Naive thymus-derived CD8-positive, alpha-beta T cell (primary cell): Measurements from ENCODE around the gene ZEB2. TPM values are rescaled to one million over a fixed set of nuclear protein-coding genes. Genes with fewer than 3 reads are reported as not detected.

Experiments
- ATAC-seq, 2 donors: fragments of 150-1000 bp; cut with Tn5 transposase in 1 of 2; sonication (Bioruptor Pico), chemical (Tn5 transposase) in 1 of 2; 1 replicate in 1 of 2; 2 replicates in 1 of 2; pipeline ENCODE4 v1.10.0; 2021; ENCODE audit warnings: mild to moderate bottlenecking in 2 of 2, moderate library complexity in 2 of 2
- POLR2A ChIA-PET: fragments of 350-600 bp; sonication (Branson Sonifier 250); formaldehyde crosslinking; loops from one replicate; lab custom pipeline; 2021; ENCODE audit warnings: antibody characterized with exemption; lab: Charles Lee
- DNase-seq, 10 donors: peaks; one replicate each; pipeline versions ENCODE4 v3.0.0 to v3.0.0-alpha.2; 2020 to 2022
- H3K27ac Mint-ChIP-seq, 10 donors: one replicate each; pipeline ENCODE4 v1.8.0; 2020 to 2022; ENCODE audit warnings: mild to moderate bottlenecking in 10 of 10, mixed read lengths in 10 of 10, moderate library complexity in 4 of 10, inconsistent platforms in 1 of 10
- H3K27me3 Mint-ChIP-seq, 5 donors: one replicate each; pipeline ENCODE4 v1.8.0; 2021 to 2022; ENCODE audit warnings: mixed read lengths in 5 of 5
- H3K36me3 Mint-ChIP-seq, 3 donors: one replicate each; pipeline ENCODE4 v1.8.0; 2020 to 2022; ENCODE audit warnings: mixed read lengths in 3 of 3, mild to moderate bottlenecking in 2 of 3, inconsistent platforms in 1 of 3
- H3K4me1 Mint-ChIP-seq, 4 donors: one replicate each; pipeline ENCODE4 v1.8.0; 2021 to 2022; ENCODE audit warnings: mixed read lengths in 4 of 4
- H3K4me3 Mint-ChIP-seq, 10 donors: one replicate each; pipeline ENCODE4 v1.8.0; 2020 to 2022; ENCODE audit warnings: mild to moderate bottlenecking in 10 of 10, mixed read lengths in 10 of 10, moderate library complexity in 6 of 10, inconsistent platforms in 1 of 10
- H3K9me3 Mint-ChIP-seq, 9 donors: one replicate each; pipeline ENCODE4 v1.8.0; 2020 to 2022; ENCODE audit warnings: mixed read lengths in 9 of 9, mild to moderate bottlenecking in 3 of 9, inconsistent platforms in 1 of 9, moderate library complexity in 1 of 9
- polyA plus RNA-seq, 3 donors: library from polyadenylated mRNA; unstranded; fragments of 300-500 nt; fragmentation: Illumina TruSeq; gene quantifications; one replicate each; pipeline ENCODE4 v1.2.3, GENCODE V29; 2021
- total RNA-seq, 8 experiments: library from RNA in 2 of 8; stranded (reverse) in 2 of 8; gene quantifications; one replicate each; pipeline ENCODE4 v1.2.3 and lab custom pipeline; 2021 to 2026

ZEB2 gene
- total and polyA plus RNA-seq, 5 experiments from 2014 or later: 0.08 to 18.8 (median 8.2) TPM

GRCh38 chr2:144448389-144449027, 71.4 kb downstream of the ZEB2 start:
- no peak for DNase-seq
- Mint-ChIP-seq H3K27me3 (peaks cover 0 to 6% (median 0%) of the 10 kb centered on the region in 5 donors), H3K36me3 (no peaks in the 10 kb centered on the region), H3K9me3 (no peaks in the 10 kb centered on the region), H3K4me3 (peak overlapping the region in 1 of 10 donors; percentile 77), H3K4me1 (peaks cover 5 to 70% (median 14%) of the 10 kb centered on the region in 4 donors), H3K27ac (peak overlapping the region in 1 of 10 donors; percentile 82)
- POLR2A ChIA-PET: interaction anchor here (0.6 kb wide), 1 partner anchor 199 kb away, joined by 3 read pairs; no protein-coding TSS in a partner anchor
- no peak for ATAC-seq

GRCh38 chr2:144447535-144447934, 72.4 kb downstream of the ZEB2 start:
- POLR2A ChIA-PET: no interaction called here
- H3K27me3 Mint-ChIP-seq: peaks cover 0 to 5% (median 0%) of the 10 kb centered on the region in 5 donors
- no peaks in the 10 kb centered on the region for H3K36me3 Mint-ChIP-seq
- H3K4me3 Mint-ChIP-seq: no peak overlapping the region
- ATAC-seq: no peak
- DNase-seq: no peak
- no peak overlapping the region for H3K27ac Mint-ChIP-seq
- no peaks in the 10 kb centered on the region for H3K9me3 Mint-ChIP-seq
- peaks cover 4 to 63% (median 10%) of the 10 kb centered on the region in 4 donors for H3K4me1 Mint-ChIP-seq

GRCh38 chr2:144446136-144446535, 73.8 kb downstream of the ZEB2 start:
- no peaks in the 10 kb centered on the region for H3K9me3 Mint-ChIP-seq
- H3K27me3 Mint-ChIP-seq: peaks cover 0 to 2% (median 0%) of the 10 kb centered on the region in 5 donors
- no peak for ATAC-seq
- H3K4me1 Mint-ChIP-seq: peaks cover 0 to 60% (median 1%) of the 10 kb centered on the region in 4 donors
- peak overlapping the region in 1 of 10 donors; percentile 3 for H3K4me3 Mint-ChIP-seq
- peak overlapping the region in 2 of 10 donors; percentile 8 to 14 for H3K27ac Mint-ChIP-seq
- DNase-seq: no peak
- POLR2A ChIA-PET: no interaction called here
- H3K36me3 Mint-ChIP-seq: no peaks in the 10 kb centered on the region

- ATAC-seq (no peak), DNase-seq (no peak)
- Mint-ChIP-seq H3K27me3 (peaks cover 0 to 2% (median 0%) of the 10 kb centered on the region in 5 donors), H3K4me3 (no peak overlapping the region), H3K4me1 (peaks cover 0 to 60% (median 1%) of the 10 kb centered on the region in 4 donors), H3K27ac (peak overlapping the region in 1 of 10 donors; percentile 12), H3K9me3 (no peaks in the 10 kb centered on the region), H3K36me3 (no peaks in the 10 kb centered on the region)
- POLR2A ChIA-PET: no interaction called here
These were observed 74.7 kb downstream of the ZEB2 start for GRCh38 chr2:144445196-144445595.

- no peak for DNase-seq
- Mint-ChIP-seq H3K27ac (peak overlapping the region in 2 of 10 donors; percentile 13 to 14), H3K27me3 (peaks cover 0 to 2% (median 0%) of the 10 kb centered on the region in 5 donors), H3K4me3 (no peak overlapping the region), H3K36me3 (no peaks in the 10 kb centered on the region), H3K9me3 (no peaks in the 10 kb centered on the region), H3K4me1 (peaks cover 0 to 67% (median 1%) of the 10 kb centered on the region in 4 donors)
- POLR2A ChIA-PET: no interaction called here
- ATAC-seq: no peak
These were observed 75.8 kb downstream of the ZEB2 start for GRCh38 chr2:144443837-144444817.

- no peak overlapping the region for H3K4me3 Mint-ChIP-seq
- H3K27ac Mint-ChIP-seq: no peak overlapping the region
- H3K27me3 Mint-ChIP-seq: peaks cover 0 to 2% (median 0%) of the 10 kb centered on the region in 5 donors
These were observed 78.2 kb downstream of the ZEB2 start for GRCh38 chr2:144441711-144442141.

GRCh38 chr2:144439993-144440392, 79.9 kb downstream of the ZEB2 start:
- H3K27me3 Mint-ChIP-seq: no peaks in the 10 kb centered on the region
- H3K4me3 Mint-ChIP-seq: no peak overlapping the region
- ATAC-seq (no peak), DNase-seq (no peak)
- H3K4me1 Mint-ChIP-seq: peaks cover 0 to 70% (median 0%) of the 10 kb centered on the region in 4 donors
- no peak overlapping the region for H3K27ac Mint-ChIP-seq
- no peaks in the 10 kb centered on the region for H3K9me3 Mint-ChIP-seq
- H3K36me3 Mint-ChIP-seq: no peaks in the 10 kb centered on the region
- POLR2A ChIA-PET: no interaction called here

More at GRCh38 chr2:144441711-144442141, 78.2 kb downstream of the ZEB2 start:
- no peaks in the 10 kb centered on the region for H3K36me3 Mint-ChIP-seq
- DNase-seq (no peak), ATAC-seq (no peak)
- no peaks in the 10 kb centered on the region for H3K9me3 Mint-ChIP-seq
- H3K4me1 Mint-ChIP-seq: peaks cover 0 to 76% (median 1%) of the 10 kb centered on the region in 4 donors
- POLR2A ChIA-PET: no interaction called here

GRCh38 chr2:144438801-144439631, 80.9 kb downstream of the ZEB2 start:
- peak overlapping the region in 2 of 10 donors; percentile 0 to 76 for H3K27ac Mint-ChIP-seq
- DNase-seq (no peak), ATAC-seq (no peak)
- H3K4me1 Mint-ChIP-seq: peaks cover 0 to 69% (median 0%) of the 10 kb centered on the region in 4 donors
- H3K27me3 Mint-ChIP-seq: no peaks in the 10 kb centered on the region
- no peaks in the 10 kb centered on the region for H3K36me3 Mint-ChIP-seq
- POLR2A ChIA-PET: interaction anchor here (0.6 kb wide), 1 partner anchor 62 kb away, joined by 3 read pairs; no protein-coding TSS in a partner anchor
- no peak overlapping the region for H3K4me3 Mint-ChIP-seq
- H3K9me3 Mint-ChIP-seq: no peaks in the 10 kb centered on the region

- H3K4me1 Mint-ChIP-seq: peaks cover 0 to 71% (median 0%) of the 10 kb centered on the region in 4 donors
These were observed 82.3 kb downstream of the ZEB2 start for GRCh38 chr2:144437636-144438035.

GRCh38 chr2:144434425-144435222, 85.3 kb downstream of the ZEB2 start:
- DNase-seq: no peak
- POLR2A ChIA-PET: no interaction called here
- no peaks in the 10 kb centered on the region for H3K27me3 Mint-ChIP-seq
- no peak overlapping the region for H3K4me3 Mint-ChIP-seq
- H3K36me3 Mint-ChIP-seq: no peaks in the 10 kb centered on the region
- no peaks in the 10 kb centered on the region for H3K9me3 Mint-ChIP-seq
- ATAC-seq: no peak
- no peak overlapping the region for H3K27ac Mint-ChIP-seq
- H3K4me1 Mint-ChIP-seq: peaks cover 0 to 58% (median 0%) of the 10 kb centered on the region in 4 donors

More at GRCh38 chr2:144437636-144438035, 82.3 kb downstream of the ZEB2 start:
- Mint-ChIP-seq H3K27me3 (no peaks in the 10 kb centered on the region), H3K9me3 (no peaks in the 10 kb centered on the region), H3K36me3 (no peaks in the 10 kb centered on the region), H3K27ac (no peak overlapping the region), H3K4me3 (peak overlapping the region in 1 of 10 donors; percentile 26)
- no peak for DNase-seq
- POLR2A ChIA-PET: no interaction called here
- ATAC-seq: no peak

GRCh38 chr2:144432921-144433320, 87.0 kb downstream of the ZEB2 start:
- Mint-ChIP-seq H3K27ac (no peak overlapping the region), H3K9me3 (no peaks in the 10 kb centered on the region), H3K4me1 (peaks cover 0 to 45% (median 0%) of the 10 kb centered on the region in 4 donors), H3K36me3 (peaks cover 0 to 3% (median 0%) of the 10 kb centered on the region in 3 donors), H3K4me3 (no peak overlapping the region), H3K27me3 (no peaks in the 10 kb centered on the region)
- ATAC-seq (no peak), DNase-seq (no peak)
- POLR2A ChIA-PET: no interaction called here
